GDM1 (cell line): ENCODE data around the gene RABGAP1L.
A peak's percentile ranks its signal among the peaks of the same experiment; 100 is the strongest.
"Not testable (repeated sequence)": the region's sequence is repeated elsewhere in the genome, so short reads cannot be mapped to it uniquely, and the experiment has no call there.

ENCODE experiments used
- DNase-seq: peaks from one replicate; lab custom pipeline; 2025; lab: John Stamatoyannopoulos, UW

The RABGAP1L gene

DNA sequence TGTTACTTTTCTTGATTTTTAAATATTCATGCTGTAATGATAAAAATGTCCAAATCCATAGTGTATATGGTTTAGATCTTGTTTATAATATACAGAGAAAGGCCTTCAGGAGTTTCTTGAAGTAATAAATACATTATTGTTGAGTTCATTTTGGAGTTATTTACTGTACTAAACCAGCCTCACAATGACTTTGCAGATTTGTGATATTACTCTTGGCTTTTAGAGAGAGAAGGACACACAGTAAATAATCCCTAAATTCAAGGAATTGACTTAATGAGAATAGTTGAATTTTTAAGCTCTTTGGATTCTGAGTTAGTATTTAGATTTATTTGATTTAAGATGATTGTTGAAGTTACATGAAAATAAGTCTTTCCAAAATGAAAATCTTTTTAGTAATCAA lies 38.9 kb downstream of the RABGAP1L start:
- DNase-seq, result no peak

- DNase-seq, result no peak
Measured at GRCh38 chr1:174200746-174201145, 41.4 kb downstream of the RABGAP1L start.

DNA sequence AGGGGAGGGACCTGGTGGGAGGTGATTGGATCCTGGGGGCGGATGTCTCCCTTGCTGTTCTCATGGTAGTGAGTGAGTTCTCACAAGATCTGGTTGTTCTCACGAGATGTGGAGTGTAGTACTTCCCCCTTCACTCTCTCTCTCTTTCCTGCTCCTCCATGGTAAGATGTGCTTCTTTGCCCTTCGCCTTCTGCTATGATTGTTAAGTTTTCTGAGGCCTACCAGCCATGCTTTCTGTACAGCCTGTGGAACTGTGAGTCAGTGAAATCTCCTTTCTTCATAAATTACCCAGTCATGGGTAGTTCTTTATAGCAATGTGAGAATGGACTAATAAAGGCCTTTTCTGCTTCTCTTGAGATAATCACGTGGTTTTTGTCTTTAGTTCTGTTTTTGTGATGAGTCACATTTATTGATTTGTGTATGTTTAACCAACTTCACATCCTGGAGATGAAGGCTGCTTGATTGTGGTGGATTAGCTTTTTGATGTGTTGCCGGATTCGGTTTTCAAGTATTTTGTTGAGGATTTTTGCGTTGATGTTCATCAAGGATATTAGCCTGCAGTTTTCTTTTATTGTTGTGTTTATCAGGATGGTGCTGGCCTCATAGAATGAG lies 45.5 kb downstream of the RABGAP1L start:
- peak; percentile 16 for DNase-seq

DNA sequence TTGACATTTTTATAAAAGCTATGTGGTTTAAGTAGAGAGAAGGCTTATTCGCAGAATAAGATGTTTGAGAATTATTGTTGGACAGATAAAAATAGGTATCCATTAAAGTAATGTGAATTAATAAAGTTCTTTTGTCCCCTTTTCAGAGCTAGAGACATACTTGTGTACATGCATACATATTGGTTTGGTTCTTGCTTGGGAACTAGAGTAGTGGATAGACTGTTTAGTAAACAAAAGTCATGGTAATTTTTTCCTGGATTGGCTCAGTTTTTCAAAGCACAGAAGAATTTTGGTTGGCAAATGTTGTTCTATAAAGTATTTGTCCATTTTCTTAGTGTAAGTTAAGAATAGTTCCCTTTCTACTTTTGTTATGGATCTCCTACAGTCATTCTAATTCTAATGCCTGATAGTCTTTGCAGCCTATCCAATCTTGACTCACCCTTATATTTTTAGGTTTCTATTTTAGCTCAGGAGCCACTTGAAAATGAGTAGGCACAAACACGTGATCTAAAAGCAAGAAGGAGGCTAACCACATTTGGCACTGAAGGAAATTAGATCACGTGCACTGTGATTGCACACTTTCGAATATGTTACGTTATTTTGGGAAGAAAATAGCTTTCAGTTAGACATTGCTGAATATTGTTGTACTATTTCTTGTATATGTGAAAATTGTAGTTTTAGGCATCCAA lies 47.0 kb downstream of the RABGAP1L start:
- DNase-seq, result no peak

DNA sequence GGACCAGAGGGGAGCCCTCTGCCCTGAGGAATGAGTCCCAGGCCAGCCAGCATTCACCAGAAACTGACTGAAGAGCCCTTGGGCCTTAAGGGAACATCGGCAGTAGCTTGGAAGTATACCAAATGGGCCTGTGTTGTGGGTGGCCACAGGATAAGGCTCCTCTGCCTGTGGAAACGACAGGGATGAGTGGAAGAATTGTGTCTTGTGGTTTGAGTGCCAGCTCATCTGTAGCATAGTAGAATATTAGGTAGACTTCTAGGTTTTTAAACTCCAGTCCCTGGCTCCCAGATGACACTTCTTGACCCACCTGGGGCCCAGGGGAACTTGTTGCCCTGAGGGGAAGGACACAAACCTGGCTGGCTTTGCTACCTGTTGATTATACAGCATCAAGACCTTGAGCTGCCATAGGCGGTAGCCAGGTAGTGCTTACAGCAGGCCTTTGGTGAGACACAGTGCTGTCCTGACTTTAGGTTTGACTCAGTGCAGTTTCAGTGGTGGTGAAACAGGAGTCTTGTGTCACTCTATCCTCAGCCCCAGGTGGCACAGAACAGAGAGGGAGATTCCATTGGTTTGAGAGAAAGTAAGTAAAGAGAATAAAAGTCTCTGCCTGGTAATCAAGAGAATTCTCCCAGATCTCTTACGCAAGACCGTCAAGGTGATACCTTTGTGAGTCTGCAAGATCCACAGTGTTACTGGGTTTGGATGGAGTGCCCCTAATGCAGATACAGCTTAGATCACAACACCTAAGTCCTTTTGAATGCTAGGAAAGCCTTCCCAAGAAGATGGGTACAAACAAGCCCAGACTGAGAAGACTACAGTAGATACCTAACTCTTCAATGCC lies 50.2 kb downstream of the RABGAP1L start:
- no peak for DNase-seq

DNA sequence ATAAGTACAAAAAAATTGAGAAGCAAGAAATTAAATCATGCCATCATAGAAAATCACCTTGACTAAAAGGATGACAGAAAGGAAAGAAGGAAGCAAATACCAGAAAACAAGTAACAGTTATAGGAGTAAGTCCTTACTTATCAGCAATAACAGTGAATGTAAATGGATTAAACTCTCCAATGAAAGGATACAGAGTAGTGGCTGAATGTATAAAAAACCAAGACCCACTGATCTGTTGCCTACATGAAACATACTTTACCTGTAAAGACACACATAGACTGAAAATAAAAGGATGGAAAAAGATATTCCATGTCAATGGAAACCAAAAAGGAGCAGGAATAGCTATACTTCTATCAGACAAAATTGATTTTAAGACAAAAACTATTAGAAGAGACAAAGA lies 52.2 kb downstream of the RABGAP1L start:
- no peak for DNase-seq

GRCh38 chr1:174215766-174216165 lies 56.4 kb downstream of the RABGAP1L start:
- DNase-seq, result no peak

DNA sequence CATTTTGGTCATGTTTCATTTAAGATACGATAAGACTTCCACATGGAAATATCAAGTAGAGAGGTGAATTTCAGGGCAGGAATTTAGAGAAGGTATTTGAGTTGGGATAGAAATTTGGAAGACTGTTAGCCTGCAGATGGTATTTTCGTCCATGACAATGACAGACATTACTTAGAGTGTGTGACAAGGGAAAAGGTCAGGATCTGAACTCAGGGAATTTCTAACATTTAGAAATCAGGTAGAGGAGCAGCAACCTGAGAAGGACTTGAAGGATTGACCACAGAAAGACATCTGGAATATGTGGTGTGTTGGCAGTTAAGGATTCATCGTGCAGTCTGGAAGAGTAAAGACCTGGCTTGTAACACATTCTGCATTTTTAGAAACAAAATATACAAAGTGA lies 57.9 kb downstream of the RABGAP1L start:
- DNase-seq, result no peak

DNA sequence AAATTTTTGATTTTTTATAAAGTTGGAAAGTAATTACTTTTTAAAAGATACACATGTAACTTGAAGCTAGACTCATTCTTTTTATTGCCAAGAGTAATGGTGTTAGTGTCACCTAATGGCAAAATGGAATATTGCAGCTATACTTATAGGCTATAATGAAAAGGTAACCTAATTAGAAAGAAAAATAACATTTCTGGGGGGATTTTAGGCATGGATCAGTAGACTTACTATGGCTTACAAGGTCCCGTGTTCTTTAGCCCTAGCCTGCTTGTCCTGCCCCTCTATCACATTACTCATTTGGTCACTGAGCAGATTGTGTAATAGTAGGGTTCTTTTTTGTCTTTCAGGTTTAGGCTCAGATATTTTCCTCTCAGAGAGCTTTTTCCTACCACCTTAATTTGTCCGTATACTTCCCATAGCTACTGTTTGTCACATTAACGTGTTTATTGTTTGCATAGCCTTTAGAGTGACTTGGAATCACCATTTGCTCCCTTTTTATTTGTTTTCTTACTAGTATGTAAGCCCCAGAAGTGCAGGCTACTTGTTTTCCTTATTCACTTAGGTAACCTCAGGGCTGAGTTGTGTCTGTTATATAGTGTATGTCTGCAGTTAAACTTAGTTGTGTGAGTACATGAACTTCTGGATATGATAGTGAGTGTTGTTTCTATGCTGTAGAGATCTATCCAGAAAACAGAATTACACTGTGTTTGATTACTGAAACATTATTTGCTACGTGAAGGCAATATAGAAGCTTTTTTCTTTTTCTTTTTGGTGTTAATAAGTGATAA lies 58.7 kb downstream of the RABGAP1L start:
- DNase-seq, result peak; percentile 1

GRCh38 chr1:174218983-174219382 lies 59.7 kb downstream of the RABGAP1L start:
- no peak for DNase-seq

DNA sequence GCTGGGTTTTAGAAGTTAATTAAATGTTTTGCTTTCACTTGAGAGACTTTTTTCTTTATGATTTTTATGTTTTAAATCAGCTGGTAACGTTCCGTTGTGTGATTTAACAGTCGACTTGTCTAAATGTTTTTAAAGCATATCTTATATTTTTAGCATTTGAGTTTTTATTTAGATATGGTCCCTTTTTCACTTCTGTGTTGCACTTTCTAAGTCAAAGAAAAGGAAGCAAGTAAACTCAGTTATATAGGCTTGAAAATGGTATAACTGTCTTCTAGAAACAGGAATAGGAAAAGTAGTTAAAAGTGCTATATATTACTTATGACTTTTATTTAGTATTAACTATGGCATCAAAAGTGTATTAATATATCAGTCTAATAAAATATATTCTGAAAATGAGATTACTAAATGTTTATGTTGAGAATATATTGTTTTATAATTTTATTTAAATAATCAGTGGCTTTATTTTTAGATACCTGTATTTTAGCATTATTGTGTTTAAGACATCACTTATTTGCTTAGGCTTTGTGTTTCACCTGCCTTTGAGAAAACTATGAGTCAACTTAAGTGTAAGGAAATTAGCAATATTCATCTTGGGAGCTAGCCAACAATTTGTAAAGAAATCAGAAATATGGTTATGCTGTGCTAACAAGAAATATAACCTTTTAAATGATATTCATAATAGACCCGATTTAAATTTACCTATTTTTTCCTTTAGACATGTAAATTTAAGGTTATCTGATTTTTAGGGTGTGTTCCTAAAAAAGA lies 60.5 kb downstream of the RABGAP1L start:
- DNase-seq, result no peak

DNA sequence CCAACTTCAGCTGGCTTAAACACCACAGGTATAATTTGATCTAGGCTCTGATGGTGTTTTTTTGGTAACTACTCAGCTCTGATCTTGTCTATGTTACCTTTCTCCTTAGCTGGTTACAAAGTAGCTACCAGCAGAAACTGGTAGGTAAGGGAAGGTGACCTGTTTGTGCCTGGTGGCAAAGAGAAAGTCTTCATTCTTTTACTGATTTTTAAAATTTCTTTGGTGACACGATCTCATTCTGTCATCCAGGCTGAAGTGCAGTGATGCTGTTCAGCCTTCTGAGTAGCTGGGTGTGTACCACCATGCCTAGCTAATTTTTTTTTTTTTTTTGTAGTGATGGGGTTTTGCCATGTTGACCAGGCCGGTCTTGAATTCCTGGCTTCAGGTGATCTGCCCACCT lies 62.4 kb downstream of the RABGAP1L start:
- DNase-seq, result no peak

- DNase-seq, result no peak
Measured at GRCh38 chr1:174222166-174222949, 63.0 kb downstream of the RABGAP1L start.

GRCh38 chr1:174224641-174225040 lies 65.3 kb downstream of the RABGAP1L start:
- no peak for DNase-seq

- DNase-seq, result no peak
Measured at GRCh38 chr1:174225499-174226204, 66.3 kb downstream of the RABGAP1L start.

DNA sequence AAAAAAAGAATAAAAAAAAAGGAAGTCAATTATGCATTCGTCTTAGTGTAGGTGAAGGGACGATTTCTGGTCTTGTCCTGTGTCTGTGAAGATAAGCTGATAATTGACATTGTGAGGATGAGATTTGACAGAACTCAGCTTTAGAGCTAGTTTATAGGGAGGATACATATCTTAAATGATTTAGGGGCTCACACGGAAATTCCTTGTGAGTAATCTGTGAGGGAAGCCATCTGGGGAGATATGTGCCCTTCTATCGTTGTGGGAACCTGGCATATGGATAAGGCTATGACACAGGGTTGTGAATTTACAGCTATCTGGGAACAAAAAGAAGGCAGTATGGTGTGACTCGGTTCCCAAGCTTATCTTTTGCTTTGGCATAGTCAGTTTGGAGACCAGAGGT lies 71.1 kb downstream of the RABGAP1L start:
- DNase-seq, result no peak

DNA sequence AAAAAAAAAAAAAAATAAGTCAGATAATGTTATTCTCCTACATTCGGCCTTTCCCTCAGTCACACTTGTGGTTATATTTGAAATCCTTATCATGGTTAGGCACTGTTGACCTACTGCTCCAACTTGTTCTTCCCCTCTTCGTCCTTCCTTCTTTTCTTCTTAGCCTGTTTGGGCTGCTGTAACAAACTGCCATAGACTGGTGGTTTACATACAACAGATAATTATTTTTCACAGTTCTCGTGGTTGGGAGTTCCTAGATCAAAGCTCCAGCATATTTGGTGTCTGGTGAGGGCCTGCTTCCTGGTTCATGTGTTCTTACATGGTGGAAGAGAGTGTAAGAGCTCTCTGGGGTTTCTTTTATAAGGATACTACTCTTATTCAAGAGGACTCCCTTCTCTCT lies 73.4 kb downstream of the RABGAP1L start:
- peak; percentile 24 for DNase-seq

- DNase-seq, result not testable (repeated sequence)
Measured at GRCh38 chr1:174238845-174239501, 79.7 kb downstream of the RABGAP1L start.

DNA sequence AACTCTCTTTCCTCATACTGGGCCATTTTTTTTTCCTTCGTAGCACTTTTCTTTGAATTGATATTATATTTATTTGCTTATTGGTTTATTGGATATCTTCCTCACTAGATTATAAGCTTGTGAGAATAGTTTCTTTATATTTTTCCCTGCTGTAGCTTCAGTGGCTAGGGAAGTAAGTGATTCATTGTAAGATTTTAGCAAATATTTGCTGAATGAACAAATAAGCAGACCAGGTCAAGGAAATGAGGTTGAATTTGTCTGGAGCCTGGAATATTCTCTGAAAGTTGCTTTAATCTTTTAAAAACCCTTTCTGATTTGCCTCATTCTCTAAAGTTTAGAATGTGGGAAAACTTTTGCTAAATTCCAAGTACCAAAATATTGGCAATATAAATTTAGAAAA lies 80.2 kb downstream of the RABGAP1L start:
- DNase-seq, result no peak

DNA sequence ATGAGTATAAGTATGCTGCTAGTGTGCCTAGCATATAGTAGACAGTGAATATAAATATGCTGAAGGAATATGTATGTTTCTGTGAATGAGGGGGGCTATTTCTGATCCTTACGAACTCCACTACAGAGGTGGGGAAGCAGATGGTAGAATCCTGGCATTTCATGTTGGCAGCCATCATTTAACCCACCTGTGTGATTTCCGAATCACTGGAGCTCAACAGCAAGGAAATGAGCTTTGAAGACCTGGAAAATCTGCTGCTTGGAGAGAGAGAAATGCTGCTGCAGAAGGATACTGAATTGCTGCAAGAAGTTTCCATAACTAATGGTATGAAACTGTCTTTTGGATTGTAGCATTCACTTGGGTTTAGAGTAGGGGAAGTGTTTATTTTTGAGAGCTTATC lies 83.5 kb downstream of the RABGAP1L start:
- no peak for DNase-seq
